Measurements from ENCODE around the gene EMILIN2.

DNA sequence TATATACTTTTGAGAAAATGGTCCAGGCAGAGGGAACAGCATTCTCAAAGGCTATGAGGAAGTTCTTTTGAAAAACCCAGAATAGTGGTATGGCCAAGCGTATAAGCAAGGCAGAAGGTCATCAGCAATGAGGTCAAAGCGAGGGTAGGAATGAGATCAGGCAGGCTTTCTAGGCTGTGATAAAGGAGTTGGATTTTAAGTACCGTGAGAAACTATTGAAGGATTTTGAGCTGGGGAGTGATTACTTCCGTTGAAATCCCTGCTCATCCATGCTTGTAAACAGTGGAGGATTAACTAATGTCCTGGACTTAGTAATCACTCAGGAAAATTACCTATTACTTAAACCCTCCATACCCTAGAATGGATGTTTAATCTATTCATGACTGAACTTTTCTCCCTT is 50.2 kb downstream of the EMILIN2 start:
- TF ChIP-seq CTCF (IDR thresholded peaks at IDR 0.05), result no peak
- no peak for TF ChIP-seq ZFX (IDR thresholded peaks at IDR 0.05; ENCODE audit: borderline replicate concordance)

Data from 22Rv1 (cell line).